ENCODE measurements around the gene RASGRF1. TPM values are rescaled to one million over a fixed set of nuclear protein-coding genes. Genes with fewer than 3 reads are reported as not detected.

Gene RASGRF1
- total RNA-seq, 1 donor from 2014 or later, result not detected

GRCh38 chr15:79008659-79009058, 81.9 kb downstream of the RASGRF1 start:
- Histone ChIP-seq H3K27me3 (ENCODE audit: low read depth) (no peaks in the 10 kb centered on the region), H3K27ac (replicated peaks) (no peak overlapping the region), H3K4me3 (no peak overlapping the region), H3K4me1 (peaks cover 5% of the 10 kb centered on the region), H3K36me3 (no peaks in the 10 kb centered on the region), H3K9me3 (replicated peaks) (no peaks in the 10 kb centered on the region)
- intact Hi-C loops (cut with micrococcal nuclease), result no loop called here
- TF ChIP-seq CTCF (IDR thresholded peaks at IDR 0.05; ENCODE audit: borderline replicate concordance), result no peak
- no peak for DNase-seq

GRCh38 chr15:79007066-79007465, 83.5 kb downstream of the RASGRF1 start:
- Histone ChIP-seq H3K36me3 (no peaks in the 10 kb centered on the region), H3K4me1 (peaks cover 5% of the 10 kb centered on the region), H3K27me3 (ENCODE audit: low read depth) (no peaks in the 10 kb centered on the region), H3K27ac (replicated peaks) (no peak overlapping the region), H3K4me3 (no peak overlapping the region), H3K9me3 (replicated peaks) (no peaks in the 10 kb centered on the region)
- peak; percentile 42 for DNase-seq
- intact Hi-C loops (cut with micrococcal nuclease), result no loop called here
- peak; percentile 62 for TF ChIP-seq CTCF (IDR thresholded peaks at IDR 0.05; ENCODE audit: borderline replicate concordance)

GRCh38 chr15:79006071-79006470, 84.5 kb downstream of the RASGRF1 start:
- Histone ChIP-seq H3K4me3 (no peak overlapping the region), H3K27ac (replicated peaks) (no peak overlapping the region), H3K36me3 (no peaks in the 10 kb centered on the region), H3K4me1 (peaks cover 5% of the 10 kb centered on the region), H3K27me3 (ENCODE audit: low read depth) (no peaks in the 10 kb centered on the region), H3K9me3 (replicated peaks) (no peaks in the 10 kb centered on the region)
- intact Hi-C loops (cut with micrococcal nuclease), result no loop called here
- no peak for TF ChIP-seq CTCF (IDR thresholded peaks at IDR 0.05; ENCODE audit: borderline replicate concordance)
- DNase-seq, result no peak

GRCh38 chr15:79004336-79004735, 86.2 kb downstream of the RASGRF1 start:
- no peak overlapping the region for H3K4me3 ChIP-seq
- peaks cover 5% of the 10 kb centered on the region for H3K4me1 ChIP-seq
- H3K27me3 ChIP-seq (ENCODE audit: low read depth), result no peaks in the 10 kb centered on the region
- TF ChIP-seq CTCF (IDR thresholded peaks at IDR 0.05; ENCODE audit: borderline replicate concordance), result no peak
- H3K9me3 ChIP-seq (replicated peaks), result no peaks in the 10 kb centered on the region
- no peak overlapping the region for H3K27ac ChIP-seq (replicated peaks)
- intact Hi-C loops (cut with micrococcal nuclease), result no loop called here
- H3K36me3 ChIP-seq, result no peaks in the 10 kb centered on the region
- no peak for DNase-seq

GRCh38 chr15:79003896-79004295, 86.7 kb downstream of the RASGRF1 start:
- Histone ChIP-seq H3K27ac (replicated peaks) (no peak overlapping the region), H3K4me1 (peaks cover 5% of the 10 kb centered on the region), H3K36me3 (no peaks in the 10 kb centered on the region), H3K4me3 (no peak overlapping the region), H3K27me3 (ENCODE audit: low read depth) (no peaks in the 10 kb centered on the region), H3K9me3 (replicated peaks) (no peaks in the 10 kb centered on the region)
- DNase-seq, result no peak
- intact Hi-C loops (cut with micrococcal nuclease), result no loop called here
- no peak for TF ChIP-seq CTCF (IDR thresholded peaks at IDR 0.05; ENCODE audit: borderline replicate concordance)

GRCh38 chr15:79003301-79003700, 87.3 kb downstream of the RASGRF1 start:
- Histone ChIP-seq H3K36me3 (no peaks in the 10 kb centered on the region), H3K4me3 (no peak overlapping the region), H3K9me3 (replicated peaks) (no peaks in the 10 kb centered on the region), H3K27ac (replicated peaks) (no peak overlapping the region), H3K27me3 (ENCODE audit: low read depth) (no peaks in the 10 kb centered on the region), H3K4me1 (peaks cover 5% of the 10 kb centered on the region)
- DNase-seq, result no peak
- TF ChIP-seq CTCF (IDR thresholded peaks at IDR 0.05; ENCODE audit: borderline replicate concordance), result no peak
- intact Hi-C loops (cut with micrococcal nuclease), result no loop called here

Measured in left ventricle myocardium inferior (tissue), 1 donor.